HCT116 (cell line): Measurements from ENCODE around the gene DRC7. TPM values are rescaled to one million over a fixed set of nuclear protein-coding genes. Genes with fewer than 3 reads are reported as not detected.
A peak's percentile ranks its signal among the peaks of the same experiment; 100 is the strongest.

Experiments
- ATAC-seq: fragments of 200-7000 bp; cut with Tn5 transposase; 2 replicates; pipeline ENCODE4 v1.9.1; 2020; ENCODE audit warnings: mild to moderate bottlenecking, moderate library complexity
- BruUV-seq: library from RNA; stranded (reverse); fragments of 400-500 nt; replicated peaks from 2 replicates; lab custom pipeline; 2021; lab: Mats Ljungman, UMichigan
- CTCF ChIA-PET: fragments of 300-600 bp; sonication (Branson Sonifier 250); formaldehyde crosslinking; loops from one replicate; lab custom pipeline; 2021; ENCODE audit warnings: antibody characterized with exemption; lab: Charles Lee
- POLR2A ChIA-PET: fragments of 300-600, 350-600 bp; sonication (Branson Sonifier 250); formaldehyde crosslinking; loops from one replicate; lab custom pipeline; 2021; ENCODE audit warnings: antibody characterized with exemption; lab: Charles Lee
- RAD21 ChIA-PET, 2 experiments: fragments of 300-600 bp; sonication (Branson Sonifier 250); formaldehyde crosslinking; loops; one replicate each; lab custom pipeline; 2023; ENCODE audit warnings: low total read pairs in 2 of 2; ENCODE audit not compliant: uncharacterized antibody in 2 of 2, unreplicated experiment in 2 of 2, low non-redundant PET in 1 of 2; lab: Charles Lee
- DNase-seq: peaks from one replicate; pipeline ENCODE4 v3.0.0-alpha.2; 2010; ENCODE audit warnings: low read depth, low spot score
- H2AFZ ChIP-seq: fragments of 200-600 bp; shearing (Covaris generic), sonication (generic); 2 replicates; pipeline ENCODE4 v1.6.1; 2017; ENCODE audit warnings: low read depth, mixed run types, mixed read lengths, antibody characterized with exemption, low read length; ENCODE audit not compliant: poor library complexity, severe bottlenecking
- H3K27ac ChIP-seq: 2 replicates; pipeline ENCODE4 v1.5.1; 2012; ENCODE audit warnings: low read depth, low read length
- H3K27me3 ChIP-seq: fragments of 200-600 bp; sonication (generic); 2 replicates; pipeline ENCODE4 v1.6.1; 2016; ENCODE audit warnings: mixed run types, low read length, mixed read lengths; ENCODE audit not compliant: insufficient read depth
- H3K36me3 ChIP-seq, 2 experiments: fragments of 200-500 bp in 1 of 2; fragments of 200-600 bp in 1 of 2; sonication (Bioruptor generic) in 1 of 2; sonication (generic) in 1 of 2; 2 replicates each; pipeline versions ENCODE4 v1.5.1 to v1.6.1; 2014 to 2016; ENCODE audit warnings: low read length in 2 of 2, inconsistent platforms in 1 of 2, mixed read lengths in 1 of 2, mixed run types in 1 of 2; ENCODE audit not compliant: insufficient read depth in 2 of 2, control insufficient read depth in 1 of 2
- H3K4me1 ChIP-seq, 2 experiments: fragments of 200-600 bp in 1 of 2; sonication (generic) in 1 of 2; 2 replicates each; pipeline versions ENCODE4 v1.5.1 to v1.6.1; 2012 to 2017; ENCODE audit warnings: low read length in 2 of 2, inconsistent platforms in 1 of 2, mild to moderate bottlenecking in 1 of 2, mixed read lengths in 1 of 2, mixed run types in 1 of 2, moderate library complexity in 1 of 2; ENCODE audit not compliant: insufficient read depth in 2 of 2, control insufficient read depth in 1 of 2
- H3K4me2 ChIP-seq: fragments of 200-600 bp; sonication (generic); 2 replicates; pipeline ENCODE4 v1.6.1; 2017; ENCODE audit warnings: mixed run types, low read length, mixed read lengths
- H3K4me3 ChIP-seq, 2 experiments: fragments of 200-600 bp in 1 of 2; sonication (generic) in 1 of 2; replicated peaks in 1 of 2; 2 replicates each; pipeline ENCODE4 v1.5.1; 2011 to 2016; ENCODE audit warnings: low read length in 2 of 2, control low read depth in 1 of 2, low read depth in 1 of 2, mild to moderate bottlenecking in 1 of 2, mixed read lengths in 1 of 2, mixed run types in 1 of 2
- H3K79me2 ChIP-seq: fragments of 200-600 bp; sonication (generic); 2 replicates; pipeline ENCODE4 v1.6.1; 2017; ENCODE audit warnings: mild to moderate bottlenecking, mixed run types, low read length, moderate library complexity, mixed read lengths; ENCODE audit not compliant: insufficient read depth
- H3K9ac ChIP-seq: fragments of 200-600 bp; sonication (generic); 2 replicates; pipeline ENCODE4 v1.6.1; 2016; ENCODE audit warnings: low read length, mixed read lengths
- H3K9me2 ChIP-seq: fragments of 200-600 bp; sonication (generic), shearing (Covaris generic); 2 replicates; pipeline ENCODE4 v1.6.1; 2017; ENCODE audit warnings: mixed run types, mild to moderate bottlenecking, moderate library complexity; ENCODE audit not compliant: insufficient read depth
- H3K9me3 ChIP-seq, 2 experiments: fragments of 200-500 bp in 1 of 2; fragments of 200-600 bp in 1 of 2; sonication (Bioruptor generic) in 1 of 2; sonication (generic) in 1 of 2; 2 replicates each; pipeline ENCODE4 v1.6.1; 2014 to 2017; ENCODE audit warnings: low read length in 2 of 2, mixed read lengths in 2 of 2, inconsistent platforms in 1 of 2, low read depth in 1 of 2, mild to moderate bottlenecking in 1 of 2, mixed run types in 1 of 2, moderate library complexity in 1 of 2; ENCODE audit not compliant: control insufficient read depth in 1 of 2, insufficient read depth in 1 of 2
- H4K20me1 ChIP-seq: fragments of 200-600 bp; sonication (generic), shearing (Covaris generic); 2 replicates; pipeline ENCODE4 v1.6.1; 2017; ENCODE audit warnings: mixed run types, mild to moderate bottlenecking, moderate library complexity; ENCODE audit not compliant: insufficient read depth
- ATF3 ChIP-seq: IDR thresholded peaks from 2 replicates; pipeline ENCODE4 v1.6.1; 2012
- CTCF ChIP-seq, 3 experiments: fragments of 200-600 bp in 1 of 3; sonication (generic) in 1 of 3; IDR thresholded peaks in 2 of 3; conservative IDR thresholded peaks in 1 of 3; 2 replicates each; pipeline ENCODE4 v1.5.1; 2012 to 2017; ENCODE audit warnings: low read depth in 2 of 3, low read length in 2 of 3, antibody characterized with exemption in 1 of 3, borderline replicate concordance in 1 of 3, control low read depth in 1 of 3, mild to moderate bottlenecking in 1 of 3, mixed read lengths in 1 of 3, mixed run types in 1 of 3, moderate library complexity in 1 of 3; ENCODE audit not compliant: insufficient read depth in 1 of 3
- MAX ChIP-seq: IDR thresholded peaks from 2 replicates; pipeline ENCODE4 v1.6.1; 2012
- POLR2A ChIP-seq: IDR thresholded peaks from 2 replicates; pipeline ENCODE4 v1.7.0; 2011; ENCODE audit warnings: borderline replicate concordance; ENCODE audit not compliant: insufficient read depth, insufficient read length; ENCODE audit errors: extremely low read depth
- SIN3A ChIP-seq: IDR thresholded peaks from 2 replicates; pipeline ENCODE4 v1.6.1; 2012; ENCODE audit warnings: low read depth
- TCF7L2 ChIP-seq: IDR thresholded peaks from 2 replicates; pipeline ENCODE4 v1.7.0; 2011; ENCODE audit warnings: borderline replicate concordance, inconsistent platforms; ENCODE audit not compliant: insufficient read depth, insufficient read length; ENCODE audit errors: extremely low read depth
- intact Hi-C: fragments of 100-400 bp; cut with micrococcal nuclease; formaldehyde crosslinking; loops from 2 replicates; pipeline ENCODE4 v1.10.0; 2022
- total RNA-seq: library from RNA; stranded (reverse); gene quantifications from one replicate; pipeline ENCODE4 v1.2.1, GENCODE V29; 2021; ENCODE audit not compliant: unreplicated experiment

The DRC7 gene
- total RNA-seq, 1 experiment from 2014 or later: 0.91 TPM

- CTCF ChIA-PET: interaction anchor here (0.9 to 2.5 kb wide), 3 partner anchors 69 to 161 kb away, joined by 3 to 10 read pairs (median 3); no protein-coding TSS in a partner anchor
These were observed 42.1 kb downstream of the DRC7 start for GRCh38 chr16:57736419-57737351.

More at GRCh38 chr16:57736419-57737351, 42.1 kb downstream of the DRC7 start:
- Histone ChIP-seq H3K4me2 (peak overlapping the region; percentile 93), H3K4me1 (peaks cover 8 to 24% of the 10 kb centered on the region in 2 experiments), H3K27me3 (no peaks in the 10 kb centered on the region), H3K9me2 (no peaks in the 10 kb centered on the region), H3K9ac (peak overlapping the region; percentile 94), H3K79me2 (peaks cover 10% of the 10 kb centered on the region; the same call in 1 of the 2 replicates), H3K4me3 (peak overlapping the region; percentile 87 to 91), H3K36me3 (no peaks in the 10 kb centered on the region), H3K9me3 (no peaks in the 10 kb centered on the region), H4K20me1 (no peaks in the 10 kb centered on the region), H2AFZ (no peak overlapping the region), H3K27ac (peak overlapping the region; percentile 45)
- no TSS peak for BruUV-seq
- no peak for DNase-seq
- peak; percentile 29 for ATAC-seq
- ChIA-PET POLR2A (no interaction called here), RAD21 (interaction anchor here (0.8 to 1.3 kb wide), 3 partner anchors 145 to 161 kb away, joined by 3 to 5 read pairs (median 3); no protein-coding TSS in a partner anchor)
- TF ChIP-seq ATF3: no peak
- peak; percentile 85 for TF ChIP-seq MAX
- peak; percentile 20 to 35 (median 25); a peak in 3 of 6 replicates for TF ChIP-seq CTCF (IDR thresholded peaks at IDR 0.05 in 2 of 3, conservative IDR thresholded peaks at IDR 0.05 in 1 of 3; ENCODE audit: borderline replicate concordance in 1 of 3, insufficient read depth in 1 of 3, low read depth in 2 of 3, low read length in 2 of 3)
- no peak for TF ChIP-seq SIN3A
- TF ChIP-seq TCF7L2: no peak
- TF ChIP-seq POLR2A: no peak
- intact Hi-C loops: loop anchor here (5.0 kb wide), 1 partner anchor 144 kb away; no protein-coding TSS in a partner anchor
